AG10803 (cell line): ENCODE results near the gene ZNF223.

Experiments used
- DNase-seq: peaks from one replicate; pipeline ENCODE4 v3.0.0; 2010; ENCODE audit warnings: low read depth
- H3K4me3 ChIP-seq: 2 replicates; pipeline ENCODE4 v1.5.1; 2011; ENCODE audit warnings: mild to moderate bottlenecking, low read length, control low read depth
- CTCF ChIP-seq: conservative IDR thresholded peaks from 2 replicates; pipeline ENCODE4 v1.5.1; 2011; ENCODE audit warnings: mild to moderate bottlenecking, low read length, control low read depth, inconsistent platforms

The ZNF223 gene

GRCh38 chr19:44051650-44052402, at the start of gene ZNF223:
TSS of gene ZNF223 (plus strand) at chr19:44052036. CDS start at chr19:44055177, 3,141 bp downstream.
- no peak for TF ChIP-seq CTCF
- H3K4me3 ChIP-seq, result peak within 1 kb of the TSS; percentile 78
- peak; percentile 91 for DNase-seq

- no peak for DNase-seq
- no peak for TF ChIP-seq CTCF
- peak overlapping the region; percentile 95 for H3K4me3 ChIP-seq
These were observed 49.6 kb upstream of the ZNF223 start for GRCh38 chr19:44002212-44002565.

- peak within 1 kb of the TSS; percentile 95 for H3K4me3 ChIP-seq
- TF ChIP-seq CTCF, result no peak
- DNase-seq, result peak; percentile 93
These were observed 49.0 kb upstream of the ZNF223 start, which contains the start of gene ZNF230 for GRCh38 chr19:44002566-44003460. TSS of gene ZNF230 (plus strand) at chr19:44002957. CDS start at chr19:44007079, 4,122 bp downstream.

- H3K4me3 ChIP-seq, result peak overlapping the region; percentile 95
- DNase-seq, result no peak
- TF ChIP-seq CTCF, result no peak
These were observed 48.3 kb upstream of the ZNF223 start for GRCh38 chr19:44003461-44004009.

GRCh38 chr19:44005973-44006372, 45.9 kb upstream of the ZNF223 start:
- TF ChIP-seq CTCF, result no peak
- peak; percentile 53 for DNase-seq
- H3K4me3 ChIP-seq, result no peak overlapping the region

GRCh38 chr19:44007473-44007872, 44.4 kb upstream of the ZNF223 start:
- no peak for DNase-seq
- TF ChIP-seq CTCF, result no peak
- no peak overlapping the region for H3K4me3 ChIP-seq
